Fibroblast of lung (primary cell): ENCODE results near the gene TTLL10.

Source experiments
- EZH2 ChIP-seq: IDR thresholded peaks from 2 replicates; pipeline ENCODE4 v1.5.1; 2012; ENCODE audit warnings: low read length, control low read depth, mild to moderate bottlenecking; ENCODE audit errors: missing control alignments
- TF ChIP-seq, protein P1 (sequence below), 2 donors: IDR thresholded peaks in 1 of 2; conservative IDR thresholded peaks in 1 of 2; 1 replicate in 1 of 2; 2 replicates in 1 of 2; pipeline ENCODE4 v1.5.1; 2011 to 2012; ENCODE audit warnings: low read length in 2 of 2, control low read depth in 1 of 2, inconsistent platforms in 1 of 2, low read depth in 1 of 2, mild to moderate bottlenecking in 1 of 2

DNA sequence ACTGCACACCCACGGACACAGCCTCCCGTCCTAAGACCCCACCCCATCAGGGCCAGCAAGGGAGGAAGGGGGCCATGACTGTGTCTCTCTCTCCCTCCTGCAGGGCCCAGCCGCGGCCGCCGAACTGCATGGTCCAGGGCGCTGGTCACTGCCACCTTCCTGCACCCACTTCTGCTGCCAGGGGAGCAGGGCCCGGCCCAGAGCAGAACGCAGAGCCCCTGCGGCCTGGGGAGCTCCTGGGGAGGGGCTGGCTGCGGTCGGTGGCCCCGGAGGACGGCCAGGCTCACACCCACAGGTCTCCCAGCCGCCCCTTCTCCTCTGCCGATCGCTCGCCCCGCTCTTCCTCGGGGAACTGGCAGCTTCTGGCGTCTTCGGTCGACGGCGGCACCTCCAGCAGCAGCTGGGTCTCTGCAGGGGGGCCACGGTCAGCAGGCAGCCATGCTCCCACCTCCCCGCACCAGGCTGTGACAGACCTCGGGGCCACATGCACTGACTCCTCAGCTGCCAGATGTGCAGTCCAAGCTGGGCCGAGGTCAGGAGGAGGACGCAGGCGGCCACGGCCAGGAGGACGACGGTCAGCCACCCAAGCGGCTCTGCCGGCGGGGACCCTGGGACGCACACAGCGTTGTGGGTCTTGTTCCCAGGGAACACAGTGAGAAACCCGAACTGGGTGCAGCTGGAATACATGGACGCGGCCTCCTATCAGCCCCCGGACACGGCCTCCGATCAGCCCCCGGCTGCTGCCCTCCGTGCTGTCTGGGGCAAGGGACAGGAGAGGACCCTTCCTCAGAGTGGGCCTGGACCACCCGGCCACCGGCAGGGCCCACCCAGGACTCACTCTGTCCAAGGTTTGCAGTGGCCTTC, 30.1 kb downstream of the TTLL10 start:
- TF ChIP-seq, protein P1, sequence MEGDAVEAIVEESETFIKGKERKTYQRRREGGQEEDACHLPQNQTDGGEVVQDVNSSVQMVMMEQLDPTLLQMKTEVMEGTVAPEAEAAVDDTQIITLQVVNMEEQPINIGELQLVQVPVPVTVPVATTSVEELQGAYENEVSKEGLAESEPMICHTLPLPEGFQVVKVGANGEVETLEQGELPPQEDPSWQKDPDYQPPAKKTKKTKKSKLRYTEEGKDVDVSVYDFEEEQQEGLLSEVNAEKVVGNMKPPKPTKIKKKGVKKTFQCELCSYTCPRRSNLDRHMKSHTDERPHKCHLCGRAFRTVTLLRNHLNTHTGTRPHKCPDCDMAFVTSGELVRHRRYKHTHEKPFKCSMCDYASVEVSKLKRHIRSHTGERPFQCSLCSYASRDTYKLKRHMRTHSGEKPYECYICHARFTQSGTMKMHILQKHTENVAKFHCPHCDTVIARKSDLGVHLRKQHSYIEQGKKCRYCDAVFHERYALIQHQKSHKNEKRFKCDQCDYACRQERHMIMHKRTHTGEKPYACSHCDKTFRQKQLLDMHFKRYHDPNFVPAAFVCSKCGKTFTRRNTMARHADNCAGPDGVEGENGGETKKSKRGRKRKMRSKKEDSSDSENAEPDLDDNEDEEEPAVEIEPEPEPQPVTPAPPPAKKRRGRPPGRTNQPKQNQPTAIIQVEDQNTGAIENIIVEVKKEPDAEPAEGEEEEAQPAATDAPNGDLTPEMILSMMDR (conservative IDR thresholded peaks at IDR 0.05 in 1 of 2, IDR thresholded peaks at IDR 0.05 in 1 of 2; ENCODE audit: low read depth in 1 of 2, low read length in 2 of 2): no peak
- TF ChIP-seq EZH2: no peak
